PFSK-1 (cell line): ENCODE results near the gene RYR2.

Source experiments
- POLR2AphosphoS5 ChIP-seq: IDR thresholded peaks from 2 replicates; pipeline ENCODE4 v1.6.1; 2012; ENCODE audit warnings: low read depth, mild to moderate bottlenecking, control low read depth, low read length, moderate library complexity
- REST ChIP-seq, 2 experiments: IDR thresholded peaks; 2 replicates each; pipeline versions ENCODE4 v1.6.1 to v1.8.0; 2011 to 2012; ENCODE audit warnings: low read depth in 2 of 2, low read length in 2 of 2, control low read depth in 1 of 2, inconsistent platforms in 1 of 2, mild to moderate bottlenecking in 1 of 2, moderate library complexity in 1 of 2; ENCODE audit not compliant: insufficient read depth in 1 of 2
- SIN3A ChIP-seq: IDR thresholded peaks from 2 replicates; pipeline ENCODE4 v1.6.1; 2012; ENCODE audit warnings: mild to moderate bottlenecking, low read length, moderate library complexity, borderline replicate concordance; ENCODE audit not compliant: insufficient read depth
- TAF1 ChIP-seq: IDR thresholded peaks from 2 replicates; pipeline ENCODE4 v1.6.1; 2012; ENCODE audit warnings: low read length, control low read depth, borderline replicate concordance; ENCODE audit not compliant: insufficient read depth

- no peak for TF ChIP-seq REST (IDR thresholded peaks at IDR 0.05; ENCODE audit: insufficient read depth in 1 of 2, low read depth in 2 of 2, low read length in 2 of 2)
- TF ChIP-seq TAF1, result no peak
- TF ChIP-seq POLR2AphosphoS5, result no peak
- no peak for TF ChIP-seq SIN3A
Measured at GRCh38 chr1:237471956-237472355, 430.0 kb downstream of the RYR2 start.
